Right lobe of liver (tissue), 6 donors: ENCODE results near the gene RGL2. TPM values are rescaled to one million over a fixed set of nuclear protein-coding genes. Genes with fewer than 3 reads are reported as not detected.

Source experiments
- ATAC-seq, 4 donors: fragments of 200-7000 bp; cut with Tn5 transposase; one replicate each; pipeline ENCODE4 v1.9.1; 2020; ENCODE audit warnings: mild to moderate bottlenecking in 4 of 4, moderate library complexity in 4 of 4
- DNase-seq, 3 donors: peaks; one replicate each; pipeline ENCODE4 v3.0.0-alpha.2; 2020
- H3K27ac ChIP-seq, 3 donors: fragments of 200-600 bp; one replicate each; pipeline ENCODE4 v1.8.0; 2022
- H3K27me3 ChIP-seq, 2 donors: fragments of 200-600 bp; one replicate each; pipeline ENCODE4 v1.8.0; 2022
- H3K36me3 ChIP-seq, 4 donors: fragments of 200-600 bp; sonication (generic) in 1 of 4; one replicate each; pipeline versions ENCODE4 v1.5.1 to v1.8.0; 2017 to 2022; ENCODE audit warnings: control low read depth in 1 of 4
- H3K4me1 ChIP-seq, 4 donors: fragments of 200-600 bp; sonication (generic) in 1 of 4; one replicate each; pipeline versions ENCODE4 v1.5.1 to v1.8.0; 2017 to 2022; ENCODE audit warnings: control low read depth in 1 of 4
- H3K4me3 ChIP-seq, 3 donors: fragments of 200-600 bp; one replicate each; pipeline ENCODE4 v1.8.0; 2022
- H3K9me3 ChIP-seq, 4 donors: fragments of 200-600 bp; sonication (generic) in 1 of 4; one replicate each; pipeline versions ENCODE4 v1.5.1 to v1.8.0; 2017 to 2022; ENCODE audit warnings: control low read depth in 1 of 4
- POLR2A ChIP-seq: fragments of 450-650 bp; IDR thresholded peaks from one replicate; pipeline ENCODE4 v1.6.1; 2017; ENCODE audit warnings: antibody characterized with exemption, mild to moderate bottlenecking
- WGBS: methylation state at CpG from one replicate; pipeline ENCODE4 v1.1.6; 2018; ENCODE audit warnings: low coverage, low lambda C conversion rate; ENCODE audit not compliant: insufficient coverage; ENCODE audit errors: missing lambda C conversion rate; 5-methylcytosine and 5-hydroxymethylcytosine counted together
- intact Hi-C, 2 donors: fragments of 100-400 bp; cut with DNase I; formaldehyde crosslinking; loops; one replicate each; pipeline versions ENCODE4 v1.11.2 to v1.14.1; 2022
- total RNA-seq, 6 experiments: library from RNA; depleted of rRNA in 2 of 6; stranded (reverse); fragments of >200 nt in 2 of 6; fragmentation: NEBNext Ultra II Directional in 3 of 6; extraction: Animal tissue kit (Norgen Biotek cat#: 25700) in 3 of 6; gene quantifications; one replicate each; pipeline versions ENCODE4 v1.1.0 to v1.2.4, GENCODE V29; 2016 to 2023
- TF ChIP-seq, protein P1 (sequence below), 4 donors: fragments of 200-600 bp in 3 of 4; fragments of 450-650 bp in 1 of 4; IDR thresholded peaks; one replicate each; pipeline versions ENCODE4 v1.5.1 to v1.8.0; 2016 to 2022; ENCODE audit warnings: antibody characterized with exemption in 4 of 4, mild to moderate bottlenecking in 2 of 4
- donor health status: DM: no; HTN: yes; CAD: no.
- donor health status: DM: no; HTN: no; CAD: no.
- donor health status: DM: no; HTN: no; CAD: no.
- donor health status: DM: no; HTN: yes; CAD: no.
- donor health status: DM: no; HTN: yes; CAD: no.

Gene RGL2
- total RNA-seq, 6 experiments from 2014 or later, result 15.1 to 30.6 (median 23.3) TPM

DNA sequence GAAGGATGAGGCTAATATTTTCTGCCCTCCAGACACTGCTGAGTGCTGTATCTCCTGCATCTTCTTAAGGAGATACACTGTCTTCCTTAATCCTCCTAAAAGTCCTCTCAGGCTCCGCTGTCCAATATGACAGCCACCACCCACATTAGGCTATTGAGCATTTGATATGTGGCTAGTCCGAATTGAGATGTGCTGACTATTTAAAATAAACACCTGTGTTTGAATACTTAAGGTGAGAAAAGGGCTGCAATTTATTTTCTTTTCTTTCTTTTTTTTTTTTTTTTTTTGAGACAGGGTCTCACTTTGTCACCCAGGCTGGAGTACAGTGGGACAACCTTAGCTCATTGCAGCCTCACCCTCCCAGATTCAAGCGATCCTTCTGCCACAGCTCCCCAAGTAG is 3.1 kb upstream of the RGL2 start:
- ATAC-seq (no peak), DNase-seq (no peak)
- Histone ChIP-seq H3K36me3 (peaks cover 0 to 28% (median 5%) of the 10 kb centered on the region in 4 donors), H3K9me3 (no peaks in the 10 kb centered on the region), H3K4me3 (no peak overlapping the region), H3K4me1 (peaks cover 0 to 13% (median 3%) of the 10 kb centered on the region in 4 donors), H3K27me3 (no peaks in the 10 kb centered on the region), H3K27ac (no peak overlapping the region)
- WGBS, result 68% methylated on average over 3 of the region's 3 CpGs
- TF ChIP-seq, protein P1, sequence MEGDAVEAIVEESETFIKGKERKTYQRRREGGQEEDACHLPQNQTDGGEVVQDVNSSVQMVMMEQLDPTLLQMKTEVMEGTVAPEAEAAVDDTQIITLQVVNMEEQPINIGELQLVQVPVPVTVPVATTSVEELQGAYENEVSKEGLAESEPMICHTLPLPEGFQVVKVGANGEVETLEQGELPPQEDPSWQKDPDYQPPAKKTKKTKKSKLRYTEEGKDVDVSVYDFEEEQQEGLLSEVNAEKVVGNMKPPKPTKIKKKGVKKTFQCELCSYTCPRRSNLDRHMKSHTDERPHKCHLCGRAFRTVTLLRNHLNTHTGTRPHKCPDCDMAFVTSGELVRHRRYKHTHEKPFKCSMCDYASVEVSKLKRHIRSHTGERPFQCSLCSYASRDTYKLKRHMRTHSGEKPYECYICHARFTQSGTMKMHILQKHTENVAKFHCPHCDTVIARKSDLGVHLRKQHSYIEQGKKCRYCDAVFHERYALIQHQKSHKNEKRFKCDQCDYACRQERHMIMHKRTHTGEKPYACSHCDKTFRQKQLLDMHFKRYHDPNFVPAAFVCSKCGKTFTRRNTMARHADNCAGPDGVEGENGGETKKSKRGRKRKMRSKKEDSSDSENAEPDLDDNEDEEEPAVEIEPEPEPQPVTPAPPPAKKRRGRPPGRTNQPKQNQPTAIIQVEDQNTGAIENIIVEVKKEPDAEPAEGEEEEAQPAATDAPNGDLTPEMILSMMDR (IDR thresholded peaks at IDR 0.05), result no peak
- TF ChIP-seq POLR2A, result no peak
- intact Hi-C loops, result no loop called here

GRCh38 chr6:33299237-33299944 is 649 bp upstream of the RGL2 start:
- H3K36me3 ChIP-seq, result peaks cover 0 to 31% (median 2%) of the 10 kb centered on the region in 4 donors
- H3K27me3 ChIP-seq, result no peaks in the 10 kb centered on the region
- peak overlapping the region; percentile 75 to 97 (median 93) for H3K27ac ChIP-seq
- intact Hi-C loops, result no loop called here
- DNase-seq (peak; percentile 92 to 93 (median 92)), ATAC-seq (peak; percentile 71 to 80 (median 79))
- H3K4me1 ChIP-seq, result peaks cover 0 to 21% (median 4%) of the 10 kb centered on the region in 4 donors
- H3K9me3 ChIP-seq, result no peaks in the 10 kb centered on the region
- WGBS, result under 1% methylated on average over 25 of the region's 54 CpGs
- peak overlapping the region; percentile 67 to 95 (median 84) for H3K4me3 ChIP-seq
- TF ChIP-seq POLR2A, result peak; percentile 79
- TF ChIP-seq, protein P1 (IDR thresholded peaks at IDR 0.05), result peak; percentile 60 to 81 (median 74)

GRCh38 chr6:33297956-33298772 is 578 bp downstream of the RGL2 start:
- Histone ChIP-seq H3K9me3 (no peaks in the 10 kb centered on the region), H3K4me1 (peaks cover 0 to 21% (median 4%) of the 10 kb centered on the region in 4 donors), H3K27me3 (no peaks in the 10 kb centered on the region), H3K27ac (peak overlapping the region; percentile 75 to 97 (median 93)), H3K36me3 (peaks cover 0 to 23% (median 0%) of the 10 kb centered on the region in 4 donors), H3K4me3 (peak overlapping the region; percentile 67 to 95 (median 84))
- 4% methylated on average over 29 of the region's 42 CpGs for WGBS
- DNase-seq (peak; percentile 65 to 86 (median 73)), ATAC-seq (peak; percentile 50 to 67 (median 63))
- intact Hi-C loops, result no loop called here
- no peak for TF ChIP-seq POLR2A
- TF ChIP-seq, protein P1 (IDR thresholded peaks at IDR 0.05), result no peak

DNA sequence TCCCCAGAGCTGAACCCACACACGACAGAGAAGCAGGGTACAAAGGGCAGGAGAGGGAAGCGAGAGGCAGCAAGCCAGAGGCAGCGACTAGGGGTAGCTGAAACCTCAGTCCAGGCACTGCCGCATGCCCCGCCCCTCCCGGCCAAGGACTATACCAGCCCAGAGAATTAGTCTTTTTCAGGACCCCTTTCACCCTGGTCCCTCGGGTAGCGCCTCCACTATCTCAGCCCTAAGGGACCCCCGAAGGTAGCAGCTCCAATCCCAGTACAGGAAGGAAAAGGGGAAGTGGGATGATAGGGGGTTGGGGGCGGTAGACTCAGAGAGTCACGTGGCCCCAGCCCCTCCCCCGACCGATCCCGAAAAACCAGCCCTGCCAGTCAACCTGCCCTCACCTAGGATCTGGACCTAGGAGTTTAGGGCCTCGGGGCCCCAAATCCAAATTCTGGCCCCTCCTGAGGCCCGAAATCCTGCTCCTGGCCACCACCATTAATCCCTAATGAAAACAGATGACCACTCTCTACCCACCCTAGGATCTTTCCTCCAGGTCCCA is 1.3 kb downstream of the RGL2 start:
- ATAC-seq, result peak; percentile 26 to 49 (median 38)
- TF ChIP-seq, protein P1 (IDR thresholded peaks at IDR 0.05), result no peak
- TF ChIP-seq POLR2A, result no peak
- H3K4me3 ChIP-seq, result peak overlapping the region; percentile 67 to 95 (median 84)

More for the DNA sequence above, 1.3 kb downstream of the RGL2 start:
- 0% methylated on average over 6 of the region's 16 CpGs for WGBS
- intact Hi-C loops, result no loop called here
- Histone ChIP-seq H3K4me1 (peaks cover 0 to 21% (median 4%) of the 10 kb centered on the region in 4 donors), H3K36me3 (peaks cover 0 to 25% (median under 1%) of the 10 kb centered on the region in 4 donors), H3K27ac (peak overlapping the region; percentile 64 to 97 (median 93)), H3K27me3 (no peaks in the 10 kb centered on the region), H3K9me3 (no peaks in the 10 kb centered on the region)
- peak in 2 of 3 donors; percentile 73 to 80 for DNase-seq
